Stimulated activated CD4-positive, alpha-beta T cell treated with anti-CD3 and anti-CD28 coated beads, TNF-alpha, amount 100 ng/mL, for 24 hours (primary cell): ENCODE results near the gene CYP4F3.
A peak's percentile ranks its signal among the peaks of the same experiment; 100 is the strongest.
"Not testable (repeated sequence)": the region's sequence is repeated elsewhere in the genome, so short reads cannot be mapped to it uniquely, and the experiment has no call there.

ENCODE experiments used
- DNase-seq, 3 experiments: peaks; one replicate each; pipeline ENCODE4 v3.0.0-alpha.2; 2020; ENCODE audit warnings: low read depth in 3 of 3

Gene CYP4F3

GRCh38 chr19:15629003-15629880 lies 11.5 kb upstream of the CYP4F3 start:
- peak; percentile 82 to 86 (median 84) for DNase-seq

GRCh38 chr19:15631817-15632216 lies 8.9 kb upstream of the CYP4F3 start:
- no peak for DNase-seq

- DNase-seq: no peak
Observed at GRCh38 chr19:15633082-15633835, 7.4 kb upstream of the CYP4F3 start.

- DNase-seq: no peak
Observed at GRCh38 chr19:15634105-15634504, 6.6 kb upstream of the CYP4F3 start.

GRCh38 chr19:15635016-15635805 lies 5.5 kb upstream of the CYP4F3 start:
- no peak for DNase-seq

GRCh38 chr19:15636026-15636425 lies 4.7 kb upstream of the CYP4F3 start:
- no peak for DNase-seq

- no peak for DNase-seq
Observed at GRCh38 chr19:15639596-15639995, 1.1 kb upstream of the CYP4F3 start.

GRCh38 chr19:15640904-15641597 lies 354 bp downstream of the CYP4F3 start:
- DNase-seq: no peak

- no peak for DNase-seq
Observed at GRCh38 chr19:15641901-15642491, 1.3 kb downstream of the CYP4F3 start.

- no peak for DNase-seq
Observed at GRCh38 chr19:15642807-15643206, 2.1 kb downstream of the CYP4F3 start.

GRCh38 chr19:15643387-15643786 lies 2.7 kb downstream of the CYP4F3 start:
- no peak for DNase-seq

GRCh38 chr19:15644066-15644741 lies 3.5 kb downstream of the CYP4F3 start:
- DNase-seq: no peak

GRCh38 chr19:15644816-15645215 lies 4.1 kb downstream of the CYP4F3 start:
- no peak for DNase-seq

GRCh38 chr19:15649526-15649925 lies 8.8 kb downstream of the CYP4F3 start:
- no peak for DNase-seq

GRCh38 chr19:15650123-15650522 lies 9.4 kb downstream of the CYP4F3 start:
- not testable (repeated sequence) for DNase-seq

- DNase-seq: no peak
Observed at GRCh38 chr19:15651791-15652190, 11.1 kb downstream of the CYP4F3 start.

- no peak for DNase-seq
Observed at GRCh38 chr19:15652559-15653278, 12.0 kb downstream of the CYP4F3 start.

GRCh38 chr19:15656467-15656866 lies 15.8 kb downstream of the CYP4F3 start:
- DNase-seq: no peak

GRCh38 chr19:15663247-15663646 lies 22.6 kb downstream of the CYP4F3 start:
- DNase-seq: no peak

GRCh38 chr19:15666186-15666585 lies 25.5 kb downstream of the CYP4F3 start:
- DNase-seq: no peak
